Activated naive CD4-positive, alpha-beta T cell treated with anti-CD3 and anti-CD28 coated beads, Interleukin-2, amount 50 U/mL, for 24 hours (primary cell): ENCODE measurements around the gene TMEM170B.

Experiments used
- H3K27ac Mint-ChIP-seq: one replicate; pipeline ENCODE4 v1.8.0; 2021; ENCODE audit warnings: mild to moderate bottlenecking, mixed read lengths
- H3K27me3 Mint-ChIP-seq: one replicate; pipeline ENCODE4 v1.8.0; 2021; ENCODE audit warnings: mixed read lengths
- H3K36me3 Mint-ChIP-seq: one replicate; pipeline ENCODE4 v1.8.0; 2021; ENCODE audit warnings: mixed read lengths
- H3K4me1 Mint-ChIP-seq: one replicate; pipeline ENCODE4 v1.8.0; 2021; ENCODE audit warnings: mixed read lengths
- H3K4me3 Mint-ChIP-seq: one replicate; pipeline ENCODE4 v1.8.0; 2021; ENCODE audit warnings: mild to moderate bottlenecking, mixed read lengths
- H3K9me3 Mint-ChIP-seq: one replicate; pipeline ENCODE4 v1.8.0; 2021; ENCODE audit warnings: mixed read lengths

The TMEM170B gene

GRCh38 chr6:11551053-11551452 lies 13.5 kb downstream of the TMEM170B start:
- H3K27me3 Mint-ChIP-seq = no peaks in the 10 kb centered on the region
- no peaks in the 10 kb centered on the region for H3K36me3 Mint-ChIP-seq
- no peaks in the 10 kb centered on the region for H3K9me3 Mint-ChIP-seq
- no peak overlapping the region for H3K27ac Mint-ChIP-seq
- H3K4me3 Mint-ChIP-seq = no peak overlapping the region
- H3K4me1 Mint-ChIP-seq = peaks cover 6% of the 10 kb centered on the region

- no peaks in the 10 kb centered on the region for H3K9me3 Mint-ChIP-seq
- peaks cover 6% of the 10 kb centered on the region for H3K4me1 Mint-ChIP-seq
- H3K27me3 Mint-ChIP-seq = no peaks in the 10 kb centered on the region
- no peak overlapping the region for H3K27ac Mint-ChIP-seq
- no peaks in the 10 kb centered on the region for H3K36me3 Mint-ChIP-seq
- no peak overlapping the region for H3K4me3 Mint-ChIP-seq
Observed at GRCh38 chr6:11552442-11552841, 14.9 kb downstream of the TMEM170B start.

GRCh38 chr6:11553824-11554223 lies 16.3 kb downstream of the TMEM170B start:
- no peak overlapping the region for H3K4me3 Mint-ChIP-seq
- H3K27ac Mint-ChIP-seq = no peak overlapping the region
- H3K4me1 Mint-ChIP-seq = peaks cover 6% of the 10 kb centered on the region
- no peaks in the 10 kb centered on the region for H3K9me3 Mint-ChIP-seq
- H3K36me3 Mint-ChIP-seq = peaks cover 3% of the 10 kb centered on the region
- H3K27me3 Mint-ChIP-seq = no peaks in the 10 kb centered on the region

GRCh38 chr6:11556309-11556708 lies 18.8 kb downstream of the TMEM170B start:
- Mint-ChIP-seq H3K4me3 (no peak overlapping the region), H3K4me1 (peaks cover 6% of the 10 kb centered on the region), H3K36me3 (peaks cover 3% of the 10 kb centered on the region), H3K9me3 (no peaks in the 10 kb centered on the region), H3K27me3 (no peaks in the 10 kb centered on the region), H3K27ac (no peak overlapping the region)

- Mint-ChIP-seq H3K4me1 (no peaks in the 10 kb centered on the region), H3K9me3 (no peaks in the 10 kb centered on the region), H3K27me3 (no peaks in the 10 kb centered on the region), H3K27ac (no peak overlapping the region), H3K36me3 (peaks cover 2% of the 10 kb centered on the region), H3K4me3 (no peak overlapping the region)
Observed at GRCh38 chr6:11563793-11564192, 26.2 kb downstream of the TMEM170B start.

GRCh38 chr6:11566609-11567008 lies 29.1 kb downstream of the TMEM170B start:
- Mint-ChIP-seq H3K36me3 (peaks cover 2% of the 10 kb centered on the region), H3K4me3 (no peak overlapping the region), H3K27ac (no peak overlapping the region), H3K9me3 (no peaks in the 10 kb centered on the region), H3K27me3 (no peaks in the 10 kb centered on the region), H3K4me1 (no peaks in the 10 kb centered on the region)

- no peaks in the 10 kb centered on the region for H3K9me3 Mint-ChIP-seq
- H3K36me3 Mint-ChIP-seq = peaks cover 2% of the 10 kb centered on the region
- H3K4me1 Mint-ChIP-seq = no peaks in the 10 kb centered on the region
- H3K27ac Mint-ChIP-seq = no peak overlapping the region
- H3K4me3 Mint-ChIP-seq = no peak overlapping the region
- H3K27me3 Mint-ChIP-seq = no peaks in the 10 kb centered on the region
Observed at GRCh38 chr6:11571073-11571472, 33.5 kb downstream of the TMEM170B start.

GRCh38 chr6:11575408-11576033 lies 38.0 kb downstream of the TMEM170B start:
- no peaks in the 10 kb centered on the region for H3K9me3 Mint-ChIP-seq
- H3K4me3 Mint-ChIP-seq = no peak overlapping the region
- no peaks in the 10 kb centered on the region for H3K4me1 Mint-ChIP-seq
- no peaks in the 10 kb centered on the region for H3K27me3 Mint-ChIP-seq
- H3K36me3 Mint-ChIP-seq = no peaks in the 10 kb centered on the region
- H3K27ac Mint-ChIP-seq = no peak overlapping the region

- Mint-ChIP-seq H3K9me3 (no peaks in the 10 kb centered on the region), H3K27me3 (no peaks in the 10 kb centered on the region), H3K27ac (no peak overlapping the region), H3K4me3 (no peak overlapping the region), H3K4me1 (no peaks in the 10 kb centered on the region), H3K36me3 (no peaks in the 10 kb centered on the region)
Observed at GRCh38 chr6:11580686-11581405, 43.3 kb downstream of the TMEM170B start.

- H3K27ac Mint-ChIP-seq = no peak overlapping the region
- H3K4me3 Mint-ChIP-seq = no peak overlapping the region
Observed at GRCh38 chr6:11584244-11584643, 46.7 kb downstream of the TMEM170B start.

GRCh38 chr6:11585426-11586016 lies 48.0 kb downstream of the TMEM170B start:
- H3K4me3 Mint-ChIP-seq = no peak overlapping the region
- no peaks in the 10 kb centered on the region for H3K9me3 Mint-ChIP-seq
- H3K27me3 Mint-ChIP-seq = peaks cover 2% of the 10 kb centered on the region
- no peaks in the 10 kb centered on the region for H3K36me3 Mint-ChIP-seq
- no peak overlapping the region for H3K27ac Mint-ChIP-seq
- H3K4me1 Mint-ChIP-seq = no peaks in the 10 kb centered on the region

More at GRCh38 chr6:11584244-11584643, 46.7 kb downstream of the TMEM170B start:
- H3K9me3 Mint-ChIP-seq = no peaks in the 10 kb centered on the region
- no peaks in the 10 kb centered on the region for H3K4me1 Mint-ChIP-seq
- H3K27me3 Mint-ChIP-seq = no peaks in the 10 kb centered on the region
- H3K36me3 Mint-ChIP-seq = no peaks in the 10 kb centered on the region

GRCh38 chr6:11586117-11586516 lies 48.6 kb downstream of the TMEM170B start:
- H3K4me3 Mint-ChIP-seq = no peak overlapping the region
- H3K27ac Mint-ChIP-seq = no peak overlapping the region
- H3K4me1 Mint-ChIP-seq = no peaks in the 10 kb centered on the region
- H3K36me3 Mint-ChIP-seq = no peaks in the 10 kb centered on the region
- no peaks in the 10 kb centered on the region for H3K9me3 Mint-ChIP-seq
- peaks cover 2% of the 10 kb centered on the region for H3K27me3 Mint-ChIP-seq

GRCh38 chr6:11586536-11586935 lies 49.0 kb downstream of the TMEM170B start:
- Mint-ChIP-seq H3K27ac (no peak overlapping the region), H3K27me3 (peaks cover 2% of the 10 kb centered on the region), H3K4me3 (no peak overlapping the region), H3K4me1 (no peaks in the 10 kb centered on the region), H3K36me3 (no peaks in the 10 kb centered on the region), H3K9me3 (no peaks in the 10 kb centered on the region)

- Mint-ChIP-seq H3K9me3 (no peaks in the 10 kb centered on the region), H3K27ac (no peak overlapping the region), H3K36me3 (no peaks in the 10 kb centered on the region), H3K4me1 (no peaks in the 10 kb centered on the region), H3K4me3 (no peak overlapping the region), H3K27me3 (peaks cover 2% of the 10 kb centered on the region)
Observed at GRCh38 chr6:11589261-11589660, 51.7 kb downstream of the TMEM170B start.

GRCh38 chr6:11592294-11592906 lies 54.9 kb downstream of the TMEM170B start:
- Mint-ChIP-seq H3K36me3 (no peaks in the 10 kb centered on the region), H3K4me3 (no peak overlapping the region), H3K27ac (no peak overlapping the region), H3K9me3 (no peaks in the 10 kb centered on the region), H3K27me3 (peaks cover 2% of the 10 kb centered on the region), H3K4me1 (no peaks in the 10 kb centered on the region)

GRCh38 chr6:11593096-11593495 lies 55.5 kb downstream of the TMEM170B start:
- no peaks in the 10 kb centered on the region for H3K36me3 Mint-ChIP-seq
- no peak overlapping the region for H3K27ac Mint-ChIP-seq
- H3K9me3 Mint-ChIP-seq = no peaks in the 10 kb centered on the region
- no peaks in the 10 kb centered on the region for H3K4me1 Mint-ChIP-seq
- H3K27me3 Mint-ChIP-seq = peaks cover 2% of the 10 kb centered on the region
- no peak overlapping the region for H3K4me3 Mint-ChIP-seq
